Spleen (tissue), 11 donors: ENCODE results near the gene POU2AF1. TPM values are rescaled to one million over a fixed set of nuclear protein-coding genes. Genes with fewer than 3 reads are reported as not detected.

Experiments
- DNase-seq: peaks from one replicate; pipeline ENCODE4 v3.0.0-alpha.2; 2020
- H3K27ac ChIP-seq, 8 donors: fragments of 200-600 bp; sonication (generic) in 7 of 8; 1 replicate in 4 of 8; 2 replicates in 4 of 8; pipeline versions ENCODE4 v1.5.0 to v1.8.0; 2016 to 2021; ENCODE audit warnings: inconsistent platforms in 4 of 8, mild to moderate bottlenecking in 4 of 8, moderate library complexity in 1 of 8
- H3K27me3 ChIP-seq, 7 donors: fragments of 200-600 bp; sonication (generic) in 6 of 7; replicated peaks in 1 of 7; 1 replicate in 4 of 7; 2 replicates in 3 of 7; pipeline versions ENCODE4 v1.5.0 to v1.8.0; 2016 to 2021; ENCODE audit warnings: inconsistent platforms in 3 of 7, mild to moderate bottlenecking in 1 of 7
- H3K36me3 ChIP-seq, 6 donors: fragments of 200-600 bp; sonication (generic) in 5 of 6; 1 replicate in 4 of 6; 2 replicates in 2 of 6; pipeline versions ENCODE4 v1.5.0 to v1.8.0; 2016 to 2021; ENCODE audit warnings: inconsistent platforms in 2 of 6
- H3K4me1 ChIP-seq, 6 donors: fragments of 200-600 bp; sonication (generic) in 5 of 6; 1 replicate in 3 of 6; 2 replicates in 3 of 6; pipeline versions ENCODE4 v1.5.0 to v1.8.0; 2016 to 2021; ENCODE audit warnings: inconsistent platforms in 3 of 6
- H3K4me3 ChIP-seq, 8 donors: fragments of 200-600 bp; sonication (generic) in 7 of 8; 1 replicate in 4 of 8; 2 replicates in 4 of 8; pipeline versions ENCODE4 v1.5.0 to v1.8.0; 2016 to 2021; ENCODE audit warnings: inconsistent platforms in 4 of 8, mild to moderate bottlenecking in 4 of 8, moderate library complexity in 2 of 8
- H3K9me3 ChIP-seq, 8 donors: fragments of 200-600 bp; sonication (generic) in 7 of 8; 1 replicate in 4 of 8; 2 replicates in 4 of 8; pipeline versions ENCODE4 v1.5.0 to v1.8.0; 2016 to 2021; ENCODE audit warnings: inconsistent platforms in 4 of 8
- CTCF ChIP-seq, 11 experiments: fragments of 200-600 bp in 7 of 11; fragments of 450-650 bp in 4 of 11; sonication (generic) in 4 of 11; IDR thresholded peaks in 8 of 11; conservative IDR thresholded peaks in 3 of 11; 1 replicate in 7 of 11; 2 replicates in 4 of 11; pipeline versions ENCODE4 v1.4.0 to v1.8.0; 2016 to 2021; ENCODE audit warnings: antibody characterized with exemption in 11 of 11, inconsistent platforms in 4 of 11, mild to moderate bottlenecking in 1 of 11
- POLR2A ChIP-seq, 3 donors: fragments of 450-650 bp; IDR thresholded peaks; one replicate each; pipeline ENCODE4 v1.5.1; 2017; ENCODE audit warnings: antibody characterized with exemption in 3 of 3, mild to moderate bottlenecking in 1 of 3
- POLR2AphosphoS5 ChIP-seq, 3 donors: sonication (generic); formaldehyde crosslinking; IDR thresholded peaks; one replicate each; pipeline ENCODE4 v1.5.1; 2017; ENCODE audit warnings: antibody characterized with exemption in 3 of 3
- WGBS, 5 donors: extraction: QIAGEN DNeasy Blood & Tissue Kit in 3 of 5; methylation state at CpG; one replicate each; pipeline versions ENCODE4 v1.1.5 to v1.1.7; 2013 to 2018; 5-methylcytosine and 5-hydroxymethylcytosine counted together
- intact Hi-C: fragments of 100-400 bp; cut with DNase I; formaldehyde crosslinking; loops from one replicate; pipeline ENCODE4 v1.15.0; 2023; ENCODE audit warnings: low total_unique reads
- polyA plus RNA-seq, 3 donors: library from polyadenylated mRNA; stranded (reverse); fragments of 200-250 nt; gene quantifications; one replicate each; pipeline ENCODE4 v1.2.1, GENCODE V29; 2013
- total RNA-seq, 7 donors: library from RNA; depleted of rRNA in 3 of 7; stranded (reverse); fragments of >200 nt in 3 of 7; fragmentation: NEBNext Ultra II Directional in 4 of 7; extraction: Animal tissue kit (Norgen Biotek cat#: 25700) in 4 of 7; gene quantifications; one replicate each; pipeline versions ENCODE4 v1.1.0 to v1.2.1, GENCODE V29; 2016 to 2021
- donor health status: healthy with polysubstance abuse.
- donor health status: DM: no; HTN: no; CAD: no; lungs with moderate emphysema.
- donor health status: DM: no; HTN: no; CAD: no.
- donor health status: Bipolar disorder and iron deficiency.
- donor health status: healthy.
- donor health status: DM: no; HTN: no; CAD: no.
- donor health status: DM: yes; HTN: yes; CAD: no.

The POU2AF1 gene
- total and polyA plus RNA-seq, 10 donors = 60.1 to 280 (median 104) TPM

GRCh38 chr11:111382451-111382850 is 3.4 kb upstream of the POU2AF1 start:
- intact Hi-C loops = no loop called here

GRCh38 chr11:111379602-111380136 is 594 bp upstream of the POU2AF1 start:
- H3K4me1 ChIP-seq = peaks cover 0 to 59% (median 24%) of the 10 kb centered on the region in 6 donors
- no peak for TF ChIP-seq POLR2A (IDR thresholded peaks at IDR 0.05)
- peak in 1 of 3 donors; percentile 70 for TF ChIP-seq POLR2AphosphoS5 (IDR thresholded peaks at IDR 0.05)
- intact Hi-C loops = no loop called here
- H3K4me3 ChIP-seq = peak overlapping the region in 7 of 8 donors; percentile 25 to 71 (median 42)
- H3K27me3 ChIP-seq = peaks cover 0 to 17% (median 0%) of the 10 kb centered on the region in 7 donors
- no peaks in the 10 kb centered on the region for H3K9me3 ChIP-seq
- H3K36me3 ChIP-seq = no peaks in the 10 kb centered on the region
- 41 to 62% (median 56%) methylated on average over 14 of the region's 14 CpGs for WGBS, 5 donors
- no peak for DNase-seq
- H3K27ac ChIP-seq = peak overlapping the region; percentile 57 to 93 (median 82)

More at GRCh38 chr11:111382451-111382850, 3.4 kb upstream of the POU2AF1 start:
- peak overlapping the region in 4 of 8 donors; percentile 1 to 60 (median 20) for H3K27ac ChIP-seq
- H3K4me1 ChIP-seq = peaks cover 0 to 38% (median 19%) of the 10 kb centered on the region in 6 donors
- no peak overlapping the region for H3K4me3 ChIP-seq
- no peak for TF ChIP-seq POLR2AphosphoS5 (IDR thresholded peaks at IDR 0.05)
- no peak for TF ChIP-seq POLR2A (IDR thresholded peaks at IDR 0.05)
- TF ChIP-seq CTCF (IDR thresholded peaks at IDR 0.05 in 8 of 11, conservative IDR thresholded peaks at IDR 0.05 in 3 of 11) = no peak
- peaks cover 0 to 17% (median 0%) of the 10 kb centered on the region in 7 donors for H3K27me3 ChIP-seq
- DNase-seq = no peak
- 69 to 83% (median 74%) methylated on average over 2 of the region's 2 CpGs for WGBS, 5 donors
- H3K9me3 ChIP-seq = peaks cover 0 to 11% (median 9%) of the 10 kb centered on the region in 8 donors
- no peaks in the 10 kb centered on the region for H3K36me3 ChIP-seq

- WGBS, 5 donors = 49 to 60% (median 55%) methylated on average over 8 of the region's 8 CpGs
Measured at GRCh38 chr11:111378185-111378860, 752 bp downstream of the POU2AF1 start.

More at GRCh38 chr11:111378185-111378860, 752 bp downstream of the POU2AF1 start:
- Histone ChIP-seq H3K36me3 (no peaks in the 10 kb centered on the region), H3K9me3 (no peaks in the 10 kb centered on the region), H3K4me3 (peak overlapping the region; percentile 12 to 71 (median 40)), H3K4me1 (peaks cover 0 to 73% (median 26%) of the 10 kb centered on the region in 6 donors), H3K27me3 (peaks cover 0 to 17% (median 0%) of the 10 kb centered on the region in 7 donors), H3K27ac (peak overlapping the region; percentile 67 to 93 (median 82))
- intact Hi-C loops = no loop called here
- peak in 1 of 3 donors; percentile 26 for TF ChIP-seq POLR2AphosphoS5 (IDR thresholded peaks at IDR 0.05)
- no peak for TF ChIP-seq CTCF (IDR thresholded peaks at IDR 0.05 in 8 of 11, conservative IDR thresholded peaks at IDR 0.05 in 3 of 11)
- no peak for DNase-seq
